Activated T-cell treated with anti-CD3 and anti-CD28 coated beads, Interleukin-2, amount 50 U/mL, for 4 hours (primary cell): ENCODE data around the gene EPHB1. TPM values are rescaled to one million over a fixed set of nuclear protein-coding genes. Genes with fewer than 3 reads are reported as not detected.
"Not testable (repeated sequence)": the region's sequence is repeated elsewhere in the genome, so short reads cannot be mapped to it uniquely, and the experiment has no call there.

ENCODE experiments used
- ATAC-seq, 2 donors: fragments of 200-7000 bp; cut with Tn5 transposase; one replicate each; pipeline ENCODE4 v1.10.0; 2021
- DNase-seq: peaks from one replicate; pipeline ENCODE4 v3.0.0-alpha.2; 2020
- H3K27me3 Mint-ChIP-seq: one replicate; pipeline ENCODE4 v1.8.0; 2021; ENCODE audit warnings: low read depth, mixed read lengths
- H3K36me3 Mint-ChIP-seq: one replicate; pipeline ENCODE4 v1.8.0; 2022; ENCODE audit warnings: mixed read lengths; ENCODE audit not compliant: insufficient read depth
- H3K4me1 Mint-ChIP-seq: one replicate; pipeline ENCODE4 v1.8.0; 2021; ENCODE audit warnings: low read depth, mixed read lengths
- H3K4me3 Mint-ChIP-seq: one replicate; pipeline ENCODE4 v1.8.0; 2021; ENCODE audit warnings: mild to moderate bottlenecking, moderate library complexity, mixed read lengths
- H3K9me3 Mint-ChIP-seq: one replicate; pipeline ENCODE4 v1.8.0; 2021; ENCODE audit warnings: mixed read lengths
- total RNA-seq, 3 donors: library from RNA; stranded (reverse); gene quantifications; one replicate each; pipeline ENCODE4 v1.2.1, GENCODE V29; 2021

Gene EPHB1
- total RNA-seq, 3 donors from 2014 or later, result 0.50 to 0.71 (median 0.68) TPM

GRCh38 chr3:134978658-134979057, 183.6 kb downstream of the EPHB1 start:
- peaks cover 6% of the 10 kb centered on the region for H3K9me3 Mint-ChIP-seq
- H3K4me3 Mint-ChIP-seq, result no peak overlapping the region
- no peaks in the 10 kb centered on the region for H3K36me3 Mint-ChIP-seq
- H3K27me3 Mint-ChIP-seq, result peaks cover 2% of the 10 kb centered on the region
- DNase-seq, result no peak
- no peak for ATAC-seq
- H3K4me1 Mint-ChIP-seq, result no peaks in the 10 kb centered on the region

GRCh38 chr3:134985864-134986715, 191.0 kb downstream of the EPHB1 start:
- no peaks in the 10 kb centered on the region for H3K9me3 Mint-ChIP-seq
- ATAC-seq (no peak), DNase-seq (no peak)
- no peak overlapping the region for H3K4me3 Mint-ChIP-seq
- H3K36me3 Mint-ChIP-seq, result no peaks in the 10 kb centered on the region
- H3K27me3 Mint-ChIP-seq, result no peaks in the 10 kb centered on the region
- no peaks in the 10 kb centered on the region for H3K4me1 Mint-ChIP-seq

- no peaks in the 10 kb centered on the region for H3K4me1 Mint-ChIP-seq
- H3K27me3 Mint-ChIP-seq, result no peaks in the 10 kb centered on the region
- DNase-seq, result no peak
- no peaks in the 10 kb centered on the region for H3K9me3 Mint-ChIP-seq
- no peaks in the 10 kb centered on the region for H3K36me3 Mint-ChIP-seq
- H3K4me3 Mint-ChIP-seq, result no peak overlapping the region
- ATAC-seq, result no peak
Measured at GRCh38 chr3:134988666-134989065, 193.6 kb downstream of the EPHB1 start.

GRCh38 chr3:134991003-134991402, 195.9 kb downstream of the EPHB1 start:
- Mint-ChIP-seq H3K27me3 (no peaks in the 10 kb centered on the region), H3K4me3 (no peak overlapping the region), H3K9me3 (no peaks in the 10 kb centered on the region), H3K36me3 (no peaks in the 10 kb centered on the region), H3K4me1 (no peaks in the 10 kb centered on the region)
- ATAC-seq (no peak), DNase-seq (no peak)

GRCh38 chr3:134991472-134992010, 196.5 kb downstream of the EPHB1 start:
- no peaks in the 10 kb centered on the region for H3K9me3 Mint-ChIP-seq
- H3K27me3 Mint-ChIP-seq, result no peaks in the 10 kb centered on the region
- ATAC-seq (no peak), DNase-seq (no peak)
- H3K36me3 Mint-ChIP-seq, result no peaks in the 10 kb centered on the region
- no peaks in the 10 kb centered on the region for H3K4me1 Mint-ChIP-seq
- H3K4me3 Mint-ChIP-seq, result no peak overlapping the region

- Mint-ChIP-seq H3K4me1 (no peaks in the 10 kb centered on the region), H3K27me3 (no peaks in the 10 kb centered on the region), H3K9me3 (no peaks in the 10 kb centered on the region), H3K4me3 (no peak overlapping the region), H3K36me3 (no peaks in the 10 kb centered on the region)
- DNase-seq (no peak), ATAC-seq (no peak)
Measured at GRCh38 chr3:134992180-134992579, 197.1 kb downstream of the EPHB1 start.

GRCh38 chr3:134992586-134992985, 197.5 kb downstream of the EPHB1 start:
- no peak overlapping the region for H3K4me3 Mint-ChIP-seq
- no peaks in the 10 kb centered on the region for H3K4me1 Mint-ChIP-seq
- no peaks in the 10 kb centered on the region for H3K27me3 Mint-ChIP-seq
- H3K9me3 Mint-ChIP-seq, result no peaks in the 10 kb centered on the region
- DNase-seq, result no peak
- no peaks in the 10 kb centered on the region for H3K36me3 Mint-ChIP-seq
- no peak for ATAC-seq

GRCh38 chr3:134993011-134993410, 198.0 kb downstream of the EPHB1 start:
- H3K36me3 Mint-ChIP-seq, result no peaks in the 10 kb centered on the region
- no peaks in the 10 kb centered on the region for H3K9me3 Mint-ChIP-seq
- no peaks in the 10 kb centered on the region for H3K4me1 Mint-ChIP-seq
- DNase-seq, result no peak
- no peak overlapping the region for H3K4me3 Mint-ChIP-seq
- H3K27me3 Mint-ChIP-seq, result no peaks in the 10 kb centered on the region
- ATAC-seq, result no peak

- Mint-ChIP-seq H3K36me3 (no peaks in the 10 kb centered on the region), H3K27me3 (no peaks in the 10 kb centered on the region), H3K4me1 (no peaks in the 10 kb centered on the region), H3K9me3 (no peaks in the 10 kb centered on the region), H3K4me3 (no peak overlapping the region)
- ATAC-seq (no peak), DNase-seq (no peak)
Measured at GRCh38 chr3:134998158-134998557, 203.1 kb downstream of the EPHB1 start.

GRCh38 chr3:134998855-134999254, 203.8 kb downstream of the EPHB1 start:
- Mint-ChIP-seq H3K4me1 (no peaks in the 10 kb centered on the region), H3K4me3 (no peak overlapping the region), H3K36me3 (no peaks in the 10 kb centered on the region), H3K9me3 (no peaks in the 10 kb centered on the region), H3K27me3 (no peaks in the 10 kb centered on the region)
- DNase-seq (no peak), ATAC-seq (no peak)

- H3K36me3 Mint-ChIP-seq, result no peaks in the 10 kb centered on the region
- DNase-seq, result no peak
- H3K9me3 Mint-ChIP-seq, result no peaks in the 10 kb centered on the region
- no peak for ATAC-seq
- no peaks in the 10 kb centered on the region for H3K4me1 Mint-ChIP-seq
- H3K27me3 Mint-ChIP-seq, result no peaks in the 10 kb centered on the region
- H3K4me3 Mint-ChIP-seq, result no peak overlapping the region
Measured at GRCh38 chr3:135000465-135000864, 205.4 kb downstream of the EPHB1 start.

- H3K36me3 Mint-ChIP-seq, H3K4me1 Mint-ChIP-seq, DNase-seq, H3K9me3 Mint-ChIP-seq, ATAC-seq, H3K27me3 Mint-ChIP-seq, H3K4me3 Mint-ChIP-seq: not testable (repeated sequence)
Measured at GRCh38 chr3:135005616-135006015, 210.6 kb downstream of the EPHB1 start.

- ATAC-seq (no peak), DNase-seq (no peak)
- Mint-ChIP-seq H3K36me3 (no peaks in the 10 kb centered on the region), H3K9me3 (no peaks in the 10 kb centered on the region), H3K4me3 (no peak overlapping the region), H3K27me3 (no peaks in the 10 kb centered on the region), H3K4me1 (no peaks in the 10 kb centered on the region)
Measured at GRCh38 chr3:135007607-135008006, 212.5 kb downstream of the EPHB1 start.

GRCh38 chr3:135008326-135008725, 213.3 kb downstream of the EPHB1 start:
- ATAC-seq (no peak), DNase-seq (no peak)
- Mint-ChIP-seq H3K27me3 (no peaks in the 10 kb centered on the region), H3K4me3 (no peak overlapping the region), H3K4me1 (no peaks in the 10 kb centered on the region), H3K9me3 (no peaks in the 10 kb centered on the region), H3K36me3 (no peaks in the 10 kb centered on the region)

- no peaks in the 10 kb centered on the region for H3K9me3 Mint-ChIP-seq
- H3K4me1 Mint-ChIP-seq, result no peaks in the 10 kb centered on the region
- H3K27me3 Mint-ChIP-seq, result no peaks in the 10 kb centered on the region
- H3K36me3 Mint-ChIP-seq, result no peaks in the 10 kb centered on the region
- no peak overlapping the region for H3K4me3 Mint-ChIP-seq
- DNase-seq (no peak), ATAC-seq (no peak)
Measured at GRCh38 chr3:135009014-135009413, 214.0 kb downstream of the EPHB1 start.
